ENCODE results near the gene HS3ST5.
"Not testable (repeated sequence)": the region's sequence is repeated elsewhere in the genome, so short reads cannot be mapped to it uniquely, and the experiment has no call there.

HS3ST5 gene

DNA sequence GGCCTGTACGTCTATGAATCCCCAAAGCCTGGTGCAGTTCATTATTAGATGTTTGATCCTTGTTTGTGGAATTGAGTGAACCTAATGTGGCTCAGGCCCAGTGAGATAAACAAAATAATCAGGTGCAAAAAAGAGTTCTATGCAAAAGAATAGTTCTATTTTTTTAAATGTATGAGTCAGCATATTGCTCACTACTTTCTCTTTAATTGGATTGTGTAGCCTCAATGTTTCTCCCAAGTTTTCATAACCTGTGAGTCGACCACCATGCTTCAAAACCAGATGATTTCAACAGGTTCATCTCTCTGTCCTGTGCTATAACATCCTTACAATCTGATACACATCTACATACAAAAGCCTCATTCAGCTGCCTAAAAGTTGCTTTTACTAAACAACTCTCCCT is 255.3 kb downstream of the HS3ST5 start:
- no peak for DNase-seq

GRCh38 chr6:114085211-114085610 is 257.6 kb downstream of the HS3ST5 start:
- no peak for DNase-seq

GRCh38 chr6:114084327-114084890 is 258.4 kb downstream of the HS3ST5 start:
- DNase-seq = no peak

DNA sequence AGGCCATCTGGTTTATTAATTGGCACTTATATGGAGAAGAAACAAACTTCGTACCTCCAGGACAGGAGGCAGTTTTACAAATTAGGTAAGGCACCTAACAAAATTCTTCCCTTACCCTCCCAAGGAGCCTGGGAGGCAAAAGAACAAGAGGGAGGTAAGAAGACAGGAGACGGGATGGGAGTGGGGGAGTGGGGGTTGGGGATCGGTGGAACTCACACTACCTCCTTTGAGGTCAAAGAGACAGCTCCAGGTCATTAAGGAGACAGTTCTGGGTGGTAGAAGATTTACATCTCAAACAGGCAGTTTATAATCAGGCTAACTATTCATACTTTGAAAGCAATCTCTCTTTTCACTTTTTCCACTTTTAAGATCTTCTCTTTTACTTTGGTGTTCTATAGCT is 259.6 kb downstream of the HS3ST5 start:
- no peak for DNase-seq

GRCh38 chr6:114081730-114082129 is 261.1 kb downstream of the HS3ST5 start:
- no peak for DNase-seq

- peak in 1 of 2 donors; percentile 8 for DNase-seq
Observed at GRCh38 chr6:114080891-114081510, 261.8 kb downstream of the HS3ST5 start.

- DNase-seq = not testable (repeated sequence)
Observed at GRCh38 chr6:114080410-114080809, 262.4 kb downstream of the HS3ST5 start.

DNA sequence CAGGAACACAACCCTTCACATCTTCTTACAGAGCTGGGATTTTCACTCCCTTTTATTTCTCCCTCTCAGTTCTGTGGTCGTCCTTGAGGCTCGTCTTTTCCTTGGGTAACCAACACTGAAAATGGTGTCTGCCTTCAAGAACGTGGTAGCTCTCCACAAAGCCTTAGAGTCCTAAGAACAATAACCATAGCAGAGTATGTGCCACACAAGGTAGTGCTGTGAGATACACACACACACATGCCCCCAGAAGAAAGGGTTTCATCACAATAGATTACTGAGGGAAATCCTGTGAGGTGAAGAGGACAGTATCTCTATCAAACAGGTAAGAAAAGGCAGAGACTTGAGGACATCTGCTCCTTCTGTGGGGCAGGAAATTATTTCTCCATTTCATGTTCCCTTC is 267.0 kb downstream of the HS3ST5 start:
- no peak for DNase-seq

GRCh38 chr6:114075300-114075699 is 267.5 kb downstream of the HS3ST5 start:
- DNase-seq = no peak

GRCh38 chr6:114068771-114069170 is 274.1 kb downstream of the HS3ST5 start:
- no peak for DNase-seq

- no peak for DNase-seq
Observed at GRCh38 chr6:114068116-114068515, 274.7 kb downstream of the HS3ST5 start.

GRCh38 chr6:114064862-114065261 is 278.0 kb downstream of the HS3ST5 start:
- DNase-seq = no peak

- no peak for DNase-seq
Observed at GRCh38 chr6:114063956-114064355, 278.9 kb downstream of the HS3ST5 start.

GRCh38 chr6:114062199-114062598 is 280.6 kb downstream of the HS3ST5 start:
- no peak for DNase-seq

DNA sequence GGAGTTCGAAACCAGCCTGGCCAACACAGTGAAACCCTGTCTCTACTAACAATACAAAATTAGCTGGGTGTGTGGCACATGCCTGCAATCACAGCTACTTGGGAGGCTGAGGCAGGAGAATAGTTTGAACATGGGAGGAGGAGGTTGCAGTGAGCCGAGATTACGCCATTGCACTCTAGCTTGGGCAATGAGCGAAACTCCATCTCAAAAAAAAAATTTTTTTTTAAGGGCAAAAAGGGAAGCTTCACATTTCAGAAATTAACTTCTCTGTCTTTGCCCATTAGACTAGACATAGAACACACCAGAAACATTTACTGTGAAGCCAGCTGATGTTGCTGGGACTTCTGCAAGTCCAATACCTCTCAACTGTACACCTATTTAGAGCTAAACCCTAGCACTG is 281.1 kb downstream of the HS3ST5 start:
- peak; percentile 7 to 62 for DNase-seq

- no peak for DNase-seq
Observed at GRCh38 chr6:114061116-114061515, 281.7 kb downstream of the HS3ST5 start.

GRCh38 chr6:114058435-114058834 is 284.4 kb downstream of the HS3ST5 start:
- DNase-seq = no peak

DNA sequence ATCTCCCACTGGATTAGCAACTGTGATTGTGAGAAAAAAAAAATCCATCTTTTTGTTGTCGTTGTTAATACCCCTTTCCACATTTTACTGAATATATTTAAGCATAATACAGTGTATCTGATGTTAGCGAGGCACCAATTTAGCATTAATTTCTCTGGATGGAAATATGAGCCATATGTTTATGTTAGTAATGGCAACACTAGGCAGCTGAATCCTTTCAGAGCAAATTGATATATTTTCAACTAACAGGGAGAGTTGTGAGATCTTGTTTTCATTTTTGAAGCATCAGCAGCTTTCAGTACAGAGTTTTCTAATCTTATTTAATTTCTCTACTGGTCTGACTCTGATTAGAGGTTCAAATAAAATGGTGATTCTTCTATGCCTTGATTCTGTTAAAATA is 287.1 kb downstream of the HS3ST5 start:
- no peak for DNase-seq

- no peak for DNase-seq
Observed at GRCh38 chr6:114055349-114055748, 287.5 kb downstream of the HS3ST5 start.

GRCh38 chr6:114053791-114054190 is 289.0 kb downstream of the HS3ST5 start:
- DNase-seq = no peak

DNA sequence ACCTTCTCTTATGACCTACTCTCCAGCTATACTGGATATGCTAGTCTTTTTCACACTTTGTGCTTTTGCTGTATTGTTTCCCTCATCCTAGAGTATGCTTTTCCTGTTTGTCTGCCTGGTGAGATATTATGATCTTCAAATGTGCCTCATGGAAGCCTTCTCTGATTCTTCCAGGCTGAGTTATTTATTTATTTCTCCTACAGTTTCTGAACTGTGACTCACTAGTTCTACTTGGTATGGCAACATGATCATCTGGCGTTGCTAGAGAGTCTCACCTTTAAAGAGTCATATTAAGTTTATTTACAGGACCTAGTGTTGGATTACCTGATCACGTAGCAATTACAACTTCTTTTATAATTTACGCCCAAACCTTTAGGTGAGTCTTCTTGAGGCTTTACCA is 290.7 kb downstream of the HS3ST5 start:
- DNase-seq = no peak

GRCh38 chr6:114051031-114051430 is 291.8 kb downstream of the HS3ST5 start:
- DNase-seq = no peak

DNA sequence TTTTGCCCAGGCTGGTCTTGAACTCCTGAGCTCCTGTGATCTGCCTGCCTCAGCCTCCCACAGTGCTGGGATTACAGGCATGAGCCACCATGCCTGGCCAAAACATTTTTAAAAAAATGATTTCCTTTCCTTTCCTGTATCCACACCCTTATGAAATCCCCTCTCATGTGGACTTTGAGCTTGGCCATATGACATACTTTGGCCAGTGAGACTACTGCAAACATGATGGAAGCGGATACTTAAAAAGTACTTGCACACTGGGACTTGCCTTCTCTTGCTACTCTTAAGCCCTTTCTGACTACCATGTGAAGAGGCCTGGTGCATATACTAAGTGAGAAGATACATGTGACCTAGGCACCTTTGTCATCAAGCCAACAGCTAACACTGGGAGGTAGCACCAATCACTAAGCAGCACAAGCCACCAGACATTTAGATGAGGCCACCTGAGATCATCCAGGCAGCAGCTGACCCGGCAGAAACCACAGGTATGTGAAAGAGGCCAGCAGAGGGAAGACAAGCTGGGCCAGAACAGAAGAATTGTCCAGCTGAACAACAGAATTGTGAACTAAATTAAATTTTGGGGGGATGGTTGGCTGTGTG is 293.4 kb downstream of the HS3ST5 start:
- DNase-seq = no peak

DNA sequence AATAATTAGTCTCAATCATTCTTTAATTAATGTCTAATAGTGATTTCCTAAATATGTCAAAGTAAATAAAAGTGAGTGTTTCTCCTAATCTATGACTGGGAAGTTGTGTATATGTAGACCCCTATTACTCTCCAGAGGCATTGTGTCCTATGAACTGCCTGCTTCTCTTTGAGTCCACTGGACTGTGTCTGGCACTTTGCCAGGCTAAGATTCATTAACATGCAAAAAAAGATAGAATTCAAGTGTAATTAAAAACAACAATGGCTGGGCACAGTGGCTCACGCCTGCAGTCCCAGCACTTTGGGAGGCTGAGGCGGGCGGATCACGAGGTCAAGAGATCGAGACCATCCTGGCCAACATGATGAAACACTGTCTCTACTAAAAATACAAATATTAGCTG is 298.3 kb downstream of the HS3ST5 start:
- DNase-seq = not testable (repeated sequence)

Data from inflammatory macrophage (primary cell).